ENCODE measurements around the gene DERL3. TPM values are rescaled to one million over a fixed set of nuclear protein-coding genes. Genes with fewer than 3 reads are reported as not detected.

The DERL3 gene
- total RNA-seq, 3 donors from 2014 or later = 4.4 to 18.8 (median 7.9) TPM

- H3K4me3 ChIP-seq = no peak overlapping the region
- no peak for DNase-seq
These were observed 20.4 kb upstream of the DERL3 start for GRCh38 chr22:23859201-23859600.

DNA sequence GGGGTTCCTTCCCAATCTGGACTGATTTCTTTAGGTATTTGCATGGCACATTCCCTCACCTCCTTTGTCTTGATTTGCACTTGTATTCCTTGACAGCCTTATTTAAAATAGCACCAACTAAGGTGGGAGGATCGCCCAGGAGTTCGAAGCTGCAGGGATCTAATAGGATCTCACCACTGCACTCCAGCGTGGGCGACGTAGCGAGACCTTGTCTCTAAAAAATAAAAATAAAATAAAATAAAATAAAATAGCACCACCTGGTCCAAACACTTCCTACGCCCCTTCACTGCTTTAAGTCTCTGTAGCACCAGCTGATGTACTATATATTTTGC is 19.6 kb upstream of the DERL3 start:
- ATAC-seq = no peak
- Histone ChIP-seq H3K9me3 (no peaks in the 10 kb centered on the region), H3K36me3 (ENCODE audit: low read depth) (no peaks in the 10 kb centered on the region), H3K4me1 (ENCODE audit: low read depth) (peaks cover 6% of the 10 kb centered on the region), H3K4me3 (no peak overlapping the region)
- no peak for DNase-seq
- intact Hi-C loops (cut with DNase I, micrococcal nuclease) = loop anchor here in 1 of 2 donors (5.0 kb wide), 1 partner anchor 91 kb away; the partner anchor contains the start of gene CHCHD10
- TF ChIP-seq, protein P1, sequence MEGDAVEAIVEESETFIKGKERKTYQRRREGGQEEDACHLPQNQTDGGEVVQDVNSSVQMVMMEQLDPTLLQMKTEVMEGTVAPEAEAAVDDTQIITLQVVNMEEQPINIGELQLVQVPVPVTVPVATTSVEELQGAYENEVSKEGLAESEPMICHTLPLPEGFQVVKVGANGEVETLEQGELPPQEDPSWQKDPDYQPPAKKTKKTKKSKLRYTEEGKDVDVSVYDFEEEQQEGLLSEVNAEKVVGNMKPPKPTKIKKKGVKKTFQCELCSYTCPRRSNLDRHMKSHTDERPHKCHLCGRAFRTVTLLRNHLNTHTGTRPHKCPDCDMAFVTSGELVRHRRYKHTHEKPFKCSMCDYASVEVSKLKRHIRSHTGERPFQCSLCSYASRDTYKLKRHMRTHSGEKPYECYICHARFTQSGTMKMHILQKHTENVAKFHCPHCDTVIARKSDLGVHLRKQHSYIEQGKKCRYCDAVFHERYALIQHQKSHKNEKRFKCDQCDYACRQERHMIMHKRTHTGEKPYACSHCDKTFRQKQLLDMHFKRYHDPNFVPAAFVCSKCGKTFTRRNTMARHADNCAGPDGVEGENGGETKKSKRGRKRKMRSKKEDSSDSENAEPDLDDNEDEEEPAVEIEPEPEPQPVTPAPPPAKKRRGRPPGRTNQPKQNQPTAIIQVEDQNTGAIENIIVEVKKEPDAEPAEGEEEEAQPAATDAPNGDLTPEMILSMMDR (IDR thresholded peaks at IDR 0.05) = no peak

More at GRCh38 chr22:23859201-23859600, 20.4 kb upstream of the DERL3 start:
- no peaks in the 10 kb centered on the region for H3K9me3 ChIP-seq
- TF ChIP-seq, protein P1 (IDR thresholded peaks at IDR 0.05) = no peak
- no peak for ATAC-seq
- peaks cover 6% of the 10 kb centered on the region for H3K4me1 ChIP-seq (ENCODE audit: low read depth)
- no peaks in the 10 kb centered on the region for H3K36me3 ChIP-seq (ENCODE audit: low read depth)
- intact Hi-C loops (cut with DNase I, micrococcal nuclease) = loop anchor here in 1 of 2 donors (5.0 kb wide), 1 partner anchor 92 kb away; the partner anchor contains the start of gene CHCHD10

DNA sequence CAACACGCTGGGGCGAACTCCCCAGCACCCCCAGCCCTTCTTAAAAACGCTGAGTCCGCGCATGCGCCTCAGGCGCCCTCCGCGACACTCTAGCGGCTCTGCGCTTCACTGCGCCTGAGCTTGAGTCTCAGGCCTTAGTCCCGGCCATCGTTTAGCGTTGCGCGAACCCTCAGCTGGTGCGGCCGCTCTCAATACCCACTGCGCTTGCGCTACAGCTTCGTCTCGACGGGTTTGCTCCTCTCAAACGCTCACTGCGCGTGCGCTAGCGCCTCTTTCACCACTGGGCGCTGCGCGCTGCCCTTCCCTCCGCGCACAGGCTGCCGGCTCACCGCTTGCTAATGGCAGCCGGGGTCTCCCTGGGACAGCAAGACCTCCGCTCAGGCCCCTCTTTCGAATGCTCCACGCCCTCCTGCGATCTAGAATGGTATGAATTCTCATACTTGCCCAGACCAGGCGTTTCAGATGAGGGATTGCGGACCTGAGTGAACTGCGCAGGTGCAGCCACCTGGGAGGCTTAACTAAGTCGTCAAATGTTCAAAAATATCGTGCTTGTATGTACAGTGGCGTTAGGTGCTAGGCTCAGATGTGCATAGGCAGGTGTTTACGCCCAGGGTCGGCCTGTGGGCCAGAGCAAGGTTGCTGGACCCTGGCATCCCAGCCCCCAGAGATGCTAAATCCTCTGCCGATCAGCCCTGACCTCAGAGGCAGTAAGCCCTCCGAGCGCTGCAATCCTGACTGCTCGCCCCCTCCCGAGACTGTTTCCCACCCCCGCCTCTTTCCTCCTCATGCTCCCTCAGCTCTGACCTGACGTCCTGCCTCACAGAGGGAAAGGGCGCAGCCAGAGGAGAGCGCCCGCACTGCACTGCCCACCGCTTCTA is 19.0 kb upstream of the DERL3 start, which contains the start of gene SLC2A11:
Gene SLC2A11 (plus strand): TSS at position 270 of the 878 bp plus-strand sequence. CDS start 125 bp downstream, at position 395.
- H3K4me1 ChIP-seq (ENCODE audit: low read depth) = peaks cover 6% of the 10 kb centered on the region
- TF ChIP-seq, protein P1 (IDR thresholded peaks at IDR 0.05) = peak; percentile 21
- intact Hi-C loops (cut with DNase I, micrococcal nuclease) = loop anchor here in 1 of 2 donors (5.0 kb wide), 1 partner anchor 91 kb away; the partner anchor contains the start of gene CHCHD10
- DNase-seq (peak; percentile 96 to 98 (median 97)), ATAC-seq (peak; percentile 97)
- H3K4me3 ChIP-seq = peak within 1 kb of the TSS; percentile 29
- no peaks in the 10 kb centered on the region for H3K9me3 ChIP-seq
- no peaks in the 10 kb centered on the region for H3K36me3 ChIP-seq (ENCODE audit: low read depth)

DNA sequence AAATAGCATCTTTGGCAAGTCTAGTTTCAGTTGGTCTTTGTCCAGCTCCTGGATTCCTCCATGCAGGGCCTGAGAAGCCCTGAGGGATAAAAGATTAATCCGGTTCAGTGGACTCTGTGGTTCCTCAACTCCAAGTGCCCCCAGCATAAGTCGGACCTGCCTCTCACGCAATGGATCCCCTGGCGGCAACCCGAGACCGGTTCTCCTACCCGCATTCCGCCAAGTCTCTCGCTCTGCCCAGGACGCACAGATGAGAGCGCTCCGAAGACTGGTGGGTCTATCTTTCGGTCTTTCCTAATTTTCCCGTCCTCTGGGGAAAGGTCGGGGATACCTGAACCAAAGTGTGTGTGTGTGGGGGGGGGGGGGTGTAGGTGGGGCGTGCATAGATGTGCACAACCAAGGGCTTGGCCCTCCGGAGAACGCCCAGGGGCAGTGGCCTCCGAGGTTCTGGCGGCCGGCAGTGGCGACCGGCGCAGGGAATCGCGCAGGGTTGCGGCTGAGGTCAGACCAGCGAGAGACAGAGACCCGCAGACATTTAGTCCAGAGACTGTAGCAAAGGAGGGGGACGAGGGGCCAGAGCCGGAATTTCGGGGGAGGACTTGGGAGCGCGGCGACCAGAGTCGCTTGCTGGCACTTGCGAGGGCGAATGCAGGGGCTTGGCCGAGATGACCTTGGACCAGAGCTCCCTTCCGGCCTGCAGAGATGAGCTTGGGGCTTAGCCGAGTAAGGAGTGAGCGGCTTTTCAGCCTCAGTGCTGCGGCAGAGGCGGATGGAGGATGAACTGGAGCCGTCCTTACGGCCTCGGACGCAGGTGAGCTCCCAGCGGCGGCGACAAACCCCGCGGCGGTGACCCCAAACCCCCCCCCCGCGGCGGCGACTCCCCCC is 18.2 kb upstream of the DERL3 start:
- no peaks in the 10 kb centered on the region for H3K9me3 ChIP-seq
- DNase-seq = peak in 2 of 3 donors; percentile 46 to 71
- no peaks in the 10 kb centered on the region for H3K36me3 ChIP-seq (ENCODE audit: low read depth)
- H3K4me3 ChIP-seq = peak overlapping the region; percentile 29
- TF ChIP-seq, protein P1 (IDR thresholded peaks at IDR 0.05) = no peak
- intact Hi-C loops (cut with DNase I, micrococcal nuclease) = loop anchor here in 1 of 2 donors (5.0 kb wide), 1 partner anchor 90 kb away; the partner anchor contains the start of gene CHCHD10
- H3K4me1 ChIP-seq (ENCODE audit: low read depth) = peaks cover 6% of the 10 kb centered on the region
- peak; percentile 63 for ATAC-seq

DNA sequence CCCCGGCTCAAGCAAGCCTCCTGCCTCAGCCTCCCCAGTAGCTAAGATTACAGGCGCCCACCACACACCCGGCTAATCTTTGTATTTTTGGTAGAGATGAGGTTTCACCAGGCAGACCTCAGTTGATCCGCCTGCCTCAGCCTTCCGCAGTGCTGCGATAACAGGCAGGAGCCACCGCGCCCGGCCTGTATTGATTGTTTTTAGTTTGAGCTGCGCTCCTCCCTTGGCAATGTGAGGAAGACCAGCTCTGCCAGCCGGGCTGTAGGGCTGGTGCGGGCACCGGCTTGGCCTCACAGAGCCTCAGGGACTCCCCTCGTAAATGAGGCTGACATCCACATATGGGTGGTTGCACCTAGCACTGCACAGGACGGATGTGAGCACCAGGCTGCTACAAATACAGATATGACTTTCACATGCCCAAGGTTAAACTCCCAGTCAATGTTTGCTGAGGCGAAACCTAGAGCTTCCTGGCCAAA is 11.4 kb upstream of the DERL3 start:
- TF ChIP-seq, protein P1 (IDR thresholded peaks at IDR 0.05) = no peak
- H3K4me1 ChIP-seq (ENCODE audit: low read depth) = peaks cover 7% of the 10 kb centered on the region
- no peak for ATAC-seq
- no peaks in the 10 kb centered on the region for H3K36me3 ChIP-seq (ENCODE audit: low read depth)
- no peak overlapping the region for H3K4me3 ChIP-seq
- H3K9me3 ChIP-seq = no peaks in the 10 kb centered on the region
- peak in 1 of 3 donors; percentile 42 for DNase-seq
- intact Hi-C loops (cut with DNase I, micrococcal nuclease) = no loop called here

All from mucosa of descending colon (tissue), 3 donors.